ENCODE data around the gene ZNF3.
A peak's percentile ranks its signal among the peaks of the same experiment; 100 is the strongest.

The ZNF3 gene

GRCh38 chr7:100119072-100119969 is 37.8 kb upstream of the ZNF3 start, which contains the start of the genes CNPY4 and TAF6:
CNPY4 (plus strand) TSS chr7:100119634; CDS start chr7:100119745, 111 bp downstream.
TAF6 (minus strand) TSS chr7:100119358; CDS start chr7:100114209, 5,149 bp downstream.
- DNase-seq (ENCODE audit: low spot score) = peak; percentile 99
- peak; percentile 12 for TF ChIP-seq CTCF (IDR thresholded peaks at IDR 0.05; ENCODE audit: borderline replicate concordance, control extremely low read depth, extremely low read depth, insufficient read depth, missing control alignments)
- in situ Hi-C loops (cut with MboI; ENCODE audit: low sequenced_read_pairs, unreplicated experiment) = no loop called here

DNA sequence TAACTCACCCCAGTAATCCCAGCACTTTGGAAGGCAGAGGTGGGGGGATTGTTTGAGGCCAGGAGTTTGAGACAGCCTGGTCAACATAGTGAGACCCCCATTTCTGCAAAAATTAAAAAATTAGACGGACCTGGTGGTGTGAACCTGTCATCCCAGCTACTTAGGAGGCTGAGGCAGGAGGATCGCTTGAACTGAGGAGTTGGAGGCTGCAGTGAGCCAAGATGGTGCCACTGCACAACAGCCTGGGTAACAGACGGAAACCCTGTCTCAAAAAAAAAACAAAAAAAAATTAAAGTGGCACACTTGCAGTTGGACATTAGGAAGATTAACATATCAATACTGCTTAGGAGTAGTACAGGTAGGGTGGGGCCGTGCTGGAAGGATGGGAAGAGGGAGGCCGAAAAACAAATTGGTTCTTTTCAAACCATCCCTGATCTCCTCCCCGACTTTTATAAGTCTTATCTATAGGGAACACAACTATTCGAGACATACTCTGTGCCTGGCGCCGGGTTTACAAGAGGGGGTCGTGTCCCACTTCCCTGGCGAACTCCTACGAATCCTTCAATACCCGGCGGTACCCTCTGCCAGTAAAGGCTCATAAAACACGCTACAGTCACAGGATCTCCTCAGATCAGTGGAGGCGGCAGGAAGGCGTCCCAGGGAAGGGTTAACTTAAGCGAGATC is 37.0 kb upstream of the ZNF3 start:
- TF ChIP-seq CTCF (IDR thresholded peaks at IDR 0.05; ENCODE audit: borderline replicate concordance, control extremely low read depth, extremely low read depth, insufficient read depth, missing control alignments) = no peak
- DNase-seq (ENCODE audit: low spot score) = no peak
- in situ Hi-C loops (cut with MboI; ENCODE audit: low sequenced_read_pairs, unreplicated experiment) = no loop called here

- no peak for DNase-seq (ENCODE audit: low spot score)
- in situ Hi-C loops (cut with MboI; ENCODE audit: low sequenced_read_pairs, unreplicated experiment) = no loop called here
- no peak for TF ChIP-seq CTCF (IDR thresholded peaks at IDR 0.05; ENCODE audit: borderline replicate concordance, control extremely low read depth, extremely low read depth, insufficient read depth, missing control alignments)
These were observed 33.5 kb upstream of the ZNF3 start for GRCh38 chr7:100115026-100115425.

DNA sequence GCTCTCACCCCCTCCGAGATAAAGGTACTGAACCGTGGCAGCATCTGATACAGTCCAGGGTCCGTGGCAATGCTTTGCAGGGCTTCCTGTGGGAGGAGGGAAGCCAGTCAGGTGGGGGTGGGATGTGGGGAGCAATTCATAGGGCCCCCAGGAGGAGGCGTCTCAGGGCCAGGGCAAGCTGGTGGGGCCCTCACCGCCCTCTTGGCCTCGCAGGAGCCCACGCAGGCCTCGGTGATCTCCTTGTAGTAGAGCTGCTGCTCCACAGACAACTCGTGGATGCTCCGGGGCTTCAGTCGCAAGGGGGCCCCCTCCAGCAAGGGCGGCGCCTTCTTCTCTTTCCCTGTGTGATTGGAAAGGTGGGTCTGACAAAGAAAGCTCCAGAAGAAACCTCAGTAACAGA is 30.4 kb upstream of the ZNF3 start:
- no peak for DNase-seq (ENCODE audit: low spot score)
- in situ Hi-C loops (cut with MboI; ENCODE audit: low sequenced_read_pairs, unreplicated experiment) = no loop called here
- no peak for TF ChIP-seq CTCF (IDR thresholded peaks at IDR 0.05; ENCODE audit: borderline replicate concordance, control extremely low read depth, extremely low read depth, insufficient read depth, missing control alignments)

DNA sequence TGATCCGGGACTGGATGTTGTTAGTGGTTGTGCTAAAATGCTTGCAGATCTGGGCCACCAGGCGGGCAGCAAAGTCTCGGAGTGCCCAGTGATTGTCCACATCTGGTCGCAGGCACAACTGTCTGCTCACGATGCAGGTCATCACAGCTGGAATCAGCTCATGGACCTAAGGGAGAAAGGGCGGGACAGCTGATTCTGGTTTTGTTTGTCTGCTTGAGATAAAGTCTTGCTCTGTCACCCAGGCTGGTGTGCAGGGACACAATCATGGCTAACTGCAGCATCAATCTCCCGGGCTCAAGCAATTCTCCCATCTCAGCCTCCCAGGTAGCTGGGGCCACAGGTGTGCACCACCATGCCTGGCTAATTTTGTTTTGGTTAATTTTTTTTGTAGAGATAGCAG is 29.6 kb upstream of the ZNF3 start:
- TF ChIP-seq CTCF (IDR thresholded peaks at IDR 0.05; ENCODE audit: borderline replicate concordance, control extremely low read depth, extremely low read depth, insufficient read depth, missing control alignments) = no peak
- in situ Hi-C loops (cut with MboI; ENCODE audit: low sequenced_read_pairs, unreplicated experiment) = no loop called here

GRCh38 chr7:100109521-100110163 is 28.1 kb upstream of the ZNF3 start:
- in situ Hi-C loops (cut with MboI; ENCODE audit: low sequenced_read_pairs, unreplicated experiment) = no loop called here
- no peak for TF ChIP-seq CTCF (IDR thresholded peaks at IDR 0.05; ENCODE audit: borderline replicate concordance, control extremely low read depth, extremely low read depth, insufficient read depth, missing control alignments)

More for the DNA sequence above, 29.6 kb upstream of the ZNF3 start:
- DNase-seq (ENCODE audit: low spot score) = no peak

More at GRCh38 chr7:100109521-100110163, 28.1 kb upstream of the ZNF3 start:
- DNase-seq (ENCODE audit: low spot score) = no peak

Measured in GM13976 (cell line).